DOHH2 (cell line): ENCODE data around the gene PRKN.

Source experiments
- H3F3A ChIP-seq: fragments of 200-600 bp; sonication (generic), shearing (Covaris generic); 2 replicates; pipeline ENCODE4 v1.6.0; 2016; ENCODE audit warnings: antibody characterized with exemption, mild to moderate bottlenecking; ENCODE audit not compliant: control insufficient read depth, insufficient read depth
- H3K27ac ChIP-seq: fragments of 200-600 bp; sonication (generic); 2 replicates; pipeline ENCODE4 v1.5.1; 2014; ENCODE audit warnings: low read depth, mild to moderate bottlenecking, low read length, moderate library complexity
- H3K27me3 ChIP-seq: fragments of 200-600 bp; sonication (generic); 2 replicates; pipeline ENCODE4 v1.6.1; 2014; ENCODE audit warnings: mild to moderate bottlenecking, low read length, mixed read lengths; ENCODE audit not compliant: control insufficient read depth
- H3K36me3 ChIP-seq: fragments of 200-600 bp; sonication (generic); 2 replicates; pipeline ENCODE4 v1.6.1; 2014; ENCODE audit warnings: mild to moderate bottlenecking, low read length, moderate library complexity, mixed read lengths; ENCODE audit not compliant: control insufficient read depth
- H3K4me1 ChIP-seq: fragments of 200-600 bp; sonication (generic); 2 replicates; pipeline ENCODE4 v1.6.1; 2014; ENCODE audit warnings: mild to moderate bottlenecking, low read length, mixed read lengths; ENCODE audit not compliant: control insufficient read depth
- H3K4me2 ChIP-seq: fragments of 200-600 bp; sonication (generic); 2 replicates; pipeline ENCODE4 v1.6.0; 2014; ENCODE audit warnings: mild to moderate bottlenecking, low read length, moderate library complexity
- H3K4me3 ChIP-seq: fragments of 200-600 bp; sonication (generic); 2 replicates; pipeline ENCODE4 v1.5.1; 2014; ENCODE audit warnings: mild to moderate bottlenecking, low read length, mixed read lengths
- H3K79me2 ChIP-seq: fragments of 200-600 bp; sonication (generic); 2 replicates; pipeline ENCODE4 v1.6.1; 2014; ENCODE audit warnings: mild to moderate bottlenecking, low read length, mixed read lengths; ENCODE audit not compliant: control insufficient read depth
- H3K9me2 ChIP-seq: fragments of 200-600 bp; sonication (generic); replicated peaks from 2 replicates; pipeline ENCODE4 v1.6.1; 2014; ENCODE audit warnings: mild to moderate bottlenecking, low read length, mixed read lengths; ENCODE audit not compliant: control insufficient read depth
- H3K9me3 ChIP-seq: fragments of 200-600 bp; sonication (generic); 2 replicates; pipeline ENCODE4 v1.6.1; 2014; ENCODE audit warnings: antibody characterized with exemption, low read length, mixed read lengths; ENCODE audit not compliant: control insufficient read depth, insufficient read depth
- H4K20me1 ChIP-seq: fragments of 200-600 bp; sonication (generic); 2 replicates; pipeline ENCODE4 v1.6.0; 2014; ENCODE audit warnings: low read depth, mild to moderate bottlenecking, antibody characterized with exemption, low read length, moderate library complexity; ENCODE audit not compliant: control insufficient read depth, insufficient read depth
- CTCF ChIP-seq: fragments of 200-600 bp; sonication (generic); IDR thresholded peaks from one replicate; pipeline ENCODE4 v1.5.1; 2014; ENCODE audit warnings: antibody characterized with exemption, mild to moderate bottlenecking, low read depth, low read length; ENCODE audit not compliant: poor library complexity, severe bottlenecking
- EZH2phosphoT487 ChIP-seq: fragments of 200-600 bp; sonication (generic); IDR thresholded peaks from 2 replicates; pipeline ENCODE4 v1.6.1; 2017; ENCODE audit warnings: borderline replicate concordance, mild to moderate bottlenecking, antibody characterized with exemption, low read length, moderate library complexity, mixed read lengths

PRKN gene

GRCh38 chr6:162649271-162649670 lies 78.3 kb downstream of the PRKN start:
- H3K79me2 ChIP-seq, result no peaks in the 10 kb centered on the region
- H3K4me3 ChIP-seq, result no peak overlapping the region
- H3F3A ChIP-seq, result no peaks in the 10 kb centered on the region
- no peaks in the 10 kb centered on the region for H3K27me3 ChIP-seq
- no peaks in the 10 kb centered on the region for H3K9me2 ChIP-seq
- no peaks in the 10 kb centered on the region for H3K36me3 ChIP-seq
- H4K20me1 ChIP-seq, result no peaks in the 10 kb centered on the region
- no peaks in the 10 kb centered on the region for H3K4me1 ChIP-seq
- TF ChIP-seq EZH2phosphoT487 (no peak), CTCF (no peak)
- no peak overlapping the region for H3K27ac ChIP-seq
- H3K4me2 ChIP-seq, result no peak overlapping the region
- no peaks in the 10 kb centered on the region for H3K9me3 ChIP-seq

GRCh38 chr6:162644153-162644552 lies 83.4 kb downstream of the PRKN start:
- TF ChIP-seq EZH2phosphoT487, result no peak
- TF ChIP-seq CTCF, result no peak
- no peaks in the 10 kb centered on the region for H3K27me3 ChIP-seq
- H3K36me3 ChIP-seq, result no peaks in the 10 kb centered on the region

GRCh38 chr6:162640756-162641155 lies 86.8 kb downstream of the PRKN start:
- H3K79me2 ChIP-seq, result no peaks in the 10 kb centered on the region
- no peaks in the 10 kb centered on the region for H3K4me1 ChIP-seq
- H3K9me2 ChIP-seq, result no peaks in the 10 kb centered on the region
- no peaks in the 10 kb centered on the region for H3K9me3 ChIP-seq
- H3K27me3 ChIP-seq, result no peaks in the 10 kb centered on the region
- H3K4me3 ChIP-seq, result no peak overlapping the region
- H3K4me2 ChIP-seq, result no peak overlapping the region
- H4K20me1 ChIP-seq, result no peaks in the 10 kb centered on the region
- no peak overlapping the region for H3K27ac ChIP-seq
- H3K36me3 ChIP-seq, result no peaks in the 10 kb centered on the region
- TF ChIP-seq EZH2phosphoT487 (no peak), CTCF (no peak)
- no peaks in the 10 kb centered on the region for H3F3A ChIP-seq

More at GRCh38 chr6:162644153-162644552, 83.4 kb downstream of the PRKN start:
- no peaks in the 10 kb centered on the region for H3F3A ChIP-seq
- no peaks in the 10 kb centered on the region for H3K79me2 ChIP-seq
- no peak overlapping the region for H3K4me2 ChIP-seq
- no peaks in the 10 kb centered on the region for H3K9me3 ChIP-seq
- no peaks in the 10 kb centered on the region for H4K20me1 ChIP-seq
- H3K27ac ChIP-seq, result no peak overlapping the region
- no peak overlapping the region for H3K4me3 ChIP-seq
- H3K4me1 ChIP-seq, result no peaks in the 10 kb centered on the region
- H3K9me2 ChIP-seq, result no peaks in the 10 kb centered on the region

- Histone ChIP-seq H3K4me1 (no peaks in the 10 kb centered on the region), H3K4me2 (no peak overlapping the region), H3K9me3 (no peaks in the 10 kb centered on the region), H3K79me2 (no peaks in the 10 kb centered on the region), H3K9me2 (no peaks in the 10 kb centered on the region), H3K27me3 (no peaks in the 10 kb centered on the region), H3K4me3 (no peak overlapping the region), H4K20me1 (no peaks in the 10 kb centered on the region), H3K27ac (no peak overlapping the region), H3F3A (no peaks in the 10 kb centered on the region), H3K36me3 (no peaks in the 10 kb centered on the region)
- TF ChIP-seq EZH2phosphoT487 (no peak), CTCF (no peak)
Measured at GRCh38 chr6:162639951-162640350, 87.6 kb downstream of the PRKN start.
